GM20431 (cell line): ENCODE results near the gene JMJD8.

Experiments
- in situ Hi-C: fragments of 300-500 bp; cut with MseI, MboI; formaldehyde crosslinking; loops from one replicate; pipeline ENCODE4 v1.15.0; 2020; ENCODE audit warnings: low sequenced_read_pairs; ENCODE audit not compliant: unreplicated experiment

Gene JMJD8

DNA sequence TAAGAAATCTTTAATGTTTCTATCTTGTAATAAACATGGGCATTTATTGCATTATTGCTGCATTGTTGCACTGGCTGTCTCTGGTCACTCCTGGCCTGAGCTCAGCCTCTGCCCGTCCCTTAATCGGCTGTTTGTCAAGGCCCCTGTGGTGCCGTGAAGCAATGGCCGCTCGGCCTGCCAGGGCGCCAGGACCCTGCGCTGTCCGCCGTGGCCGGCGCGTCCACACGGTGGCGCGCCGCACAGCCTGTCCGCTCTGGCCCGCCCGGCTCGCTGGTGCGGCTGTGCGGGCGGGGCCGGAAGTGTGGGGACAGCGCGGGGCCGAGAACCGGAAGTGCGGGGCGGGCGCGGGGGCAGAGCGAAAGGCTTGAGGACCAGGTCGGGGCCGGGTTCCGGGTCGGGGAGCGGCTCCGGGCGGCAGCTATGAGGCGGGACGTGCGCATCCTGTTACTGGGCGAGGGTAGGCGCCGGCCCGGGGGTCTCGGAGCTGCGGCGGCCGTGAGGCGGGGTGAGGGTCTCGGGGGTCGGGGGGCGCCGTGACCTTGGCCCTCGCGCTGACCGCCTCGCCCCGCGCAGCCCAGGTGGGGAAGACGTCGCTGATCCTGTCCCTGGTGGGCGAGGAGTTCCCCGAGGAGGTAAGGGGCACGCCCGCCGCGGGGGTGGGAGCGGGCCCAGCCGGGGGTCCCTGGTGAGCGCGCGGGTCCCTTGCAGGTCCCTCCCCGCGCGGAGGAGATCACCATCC lies 16.2 kb downstream of the JMJD8 start, which contains the start of gene RHOT2:
TSS of gene RHOT2 (plus strand) at position 353 of the 739 bp plus-strand sequence. CDS start at position 421, 68 bp downstream.
- in situ Hi-C loops = no loop called here

DNA sequence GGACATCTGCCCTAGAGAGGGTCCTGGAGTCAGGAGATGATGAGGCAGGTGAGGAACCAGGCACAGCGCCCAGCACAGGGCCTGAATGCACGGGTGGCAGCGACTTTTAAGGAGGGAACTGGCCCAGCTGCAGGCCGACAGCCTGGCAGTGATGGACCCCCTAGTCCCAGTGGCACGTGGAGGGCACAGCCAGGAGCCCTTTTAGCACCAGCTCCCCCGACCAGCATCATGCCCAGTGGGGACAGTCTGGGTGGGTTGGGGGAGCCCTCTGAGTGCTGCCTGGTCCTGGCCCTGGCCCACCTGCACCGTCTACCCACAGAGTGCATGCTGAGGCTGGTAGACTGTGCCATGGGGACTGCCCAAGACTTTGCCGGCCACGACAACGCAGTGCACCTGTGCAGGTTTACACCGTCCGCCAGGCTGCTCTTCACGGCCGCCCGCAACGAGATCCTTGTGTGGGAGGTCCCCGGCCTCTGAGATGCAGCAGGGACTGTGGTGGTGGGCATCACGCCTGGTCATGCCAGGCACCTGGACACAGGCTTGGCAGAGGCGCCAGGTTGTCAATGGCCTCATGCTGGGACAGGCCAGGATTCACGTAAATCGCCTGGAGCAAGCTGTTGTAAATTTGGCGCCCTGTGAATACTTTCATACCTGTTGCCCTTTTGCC lies 16.9 kb downstream of the JMJD8 start:
- in situ Hi-C loops = no loop called here

DNA sequence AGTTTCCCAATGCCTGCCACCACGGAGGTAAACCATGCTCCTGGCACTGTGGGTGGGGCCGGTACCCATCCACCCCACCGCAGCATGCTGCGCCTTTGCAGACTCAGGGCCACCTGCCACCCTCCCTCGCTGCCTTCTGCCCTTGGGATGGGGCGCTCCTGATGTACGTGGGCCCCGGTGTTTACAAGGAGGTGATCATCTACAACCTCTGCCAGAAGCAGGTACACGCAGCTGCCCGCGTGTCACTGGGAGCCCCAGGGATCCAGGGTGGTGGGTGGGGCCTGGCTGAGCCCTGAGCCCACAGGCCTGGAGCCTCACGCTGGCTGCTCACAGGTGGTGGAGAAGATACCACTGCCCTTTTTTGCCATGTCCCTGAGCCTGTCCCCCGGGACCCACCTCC lies 17.6 kb downstream of the JMJD8 start:
- in situ Hi-C loops = no loop called here

DNA sequence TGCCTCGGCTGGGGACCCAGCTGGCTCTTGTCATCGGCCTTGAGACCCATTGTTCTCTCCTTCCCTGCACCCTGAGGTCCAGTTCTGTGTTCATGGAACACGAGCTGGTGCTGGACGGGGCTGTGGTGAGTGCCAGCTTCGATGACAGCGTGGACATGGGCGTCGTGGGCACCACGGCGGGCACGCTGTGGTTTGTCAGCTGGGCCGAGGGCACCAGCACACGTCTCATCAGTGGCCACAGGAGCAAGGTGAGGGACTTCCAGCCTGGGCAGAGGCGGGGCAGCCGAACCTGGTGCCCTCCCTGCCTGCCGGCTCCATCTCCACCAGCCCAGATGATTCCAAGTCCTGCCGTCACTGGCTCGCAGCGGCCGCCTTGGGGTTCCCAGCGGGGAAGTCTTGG lies 21.5 kb downstream of the JMJD8 start:
- in situ Hi-C loops = no loop called here

DNA sequence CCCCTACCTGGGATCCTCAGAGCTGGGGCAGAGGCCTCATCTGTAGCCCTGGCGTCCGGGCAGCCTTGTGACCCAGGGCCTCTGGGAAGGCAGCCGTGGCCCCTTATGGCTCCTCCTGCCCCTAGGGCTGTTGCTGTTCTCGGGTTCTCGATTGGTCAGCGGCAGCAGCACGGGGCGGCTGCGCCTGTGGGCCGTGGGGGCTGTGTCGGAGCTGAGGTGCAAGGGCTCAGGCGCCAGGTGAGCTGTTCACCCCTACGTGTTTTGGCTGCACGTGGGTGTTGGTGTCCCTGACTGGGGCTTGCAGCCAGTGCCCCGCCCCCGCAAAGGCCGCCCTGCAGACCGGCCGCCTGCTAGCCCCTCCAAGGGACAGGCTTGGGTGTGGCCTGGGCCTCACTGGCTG lies 22.0 kb downstream of the JMJD8 start:
- in situ Hi-C loops = no loop called here

DNA sequence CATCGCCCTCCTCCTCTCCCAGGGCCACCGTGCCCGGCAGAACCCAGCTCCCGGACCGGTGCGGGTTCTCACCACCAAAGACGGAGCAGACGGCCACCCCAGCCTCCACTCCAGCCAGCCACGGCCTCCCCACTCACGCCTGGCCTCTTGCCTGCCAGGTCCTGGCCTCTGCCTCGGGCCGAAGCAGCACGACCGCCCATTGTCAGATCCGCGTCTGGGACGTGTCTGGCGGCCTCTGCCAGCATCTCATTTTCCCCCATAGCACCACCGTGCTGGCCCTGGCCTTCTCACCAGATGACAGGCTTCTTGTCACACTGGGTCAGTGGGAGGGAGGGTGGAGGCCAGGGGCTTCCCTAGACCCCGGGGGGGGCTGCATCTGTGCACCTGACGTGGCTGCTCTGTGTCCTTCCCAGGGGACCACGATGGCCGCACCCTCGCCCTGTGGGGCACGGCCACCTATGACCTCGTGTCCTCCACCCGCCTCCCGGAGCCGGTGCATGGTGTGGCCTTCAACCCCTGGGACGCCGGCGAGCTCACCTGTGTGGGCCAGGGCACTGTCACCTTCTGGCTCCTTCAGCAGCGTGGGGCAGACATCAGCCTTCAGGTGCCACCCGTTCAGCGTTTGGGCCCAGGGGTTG lies 22.8 kb downstream of the JMJD8 start:
- in situ Hi-C loops = no loop called here

DNA sequence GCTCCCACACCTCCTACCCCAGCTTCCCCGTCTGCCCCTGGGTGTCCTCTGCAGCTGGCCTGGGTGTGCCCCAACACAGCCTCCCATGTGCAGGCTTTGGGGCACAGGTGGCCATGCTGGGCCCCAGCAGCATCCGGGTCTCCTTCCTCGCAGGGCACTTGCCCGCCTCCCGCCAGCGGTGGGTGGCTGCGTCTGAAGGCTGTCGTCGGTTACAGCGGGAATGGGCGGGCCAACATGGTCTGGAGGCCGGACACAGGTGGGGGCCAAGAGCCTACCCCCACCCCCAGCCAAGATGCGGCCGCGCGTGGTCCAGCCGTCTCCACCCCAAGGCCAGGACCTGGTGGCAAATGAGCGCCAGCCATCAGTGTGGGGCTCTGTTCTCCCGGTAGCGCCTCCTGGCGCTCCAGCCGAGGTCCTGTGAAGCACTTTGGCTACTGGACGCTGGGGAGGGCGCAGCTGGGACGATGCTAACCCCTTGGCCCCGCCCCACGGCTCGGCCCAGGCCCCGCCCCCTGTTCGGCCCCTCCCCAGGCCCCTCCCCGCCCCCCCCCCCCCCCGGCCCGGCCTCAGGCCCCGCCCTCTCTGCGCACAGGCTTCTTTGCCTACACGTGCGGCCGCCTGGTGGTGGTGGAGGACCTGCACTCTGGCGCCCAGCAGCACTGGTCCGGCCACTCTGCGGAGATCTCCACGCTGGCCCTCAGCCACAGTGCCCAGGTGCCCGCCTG lies 23.5 kb downstream of the JMJD8 start:
- in situ Hi-C loops = no loop called here

DNA sequence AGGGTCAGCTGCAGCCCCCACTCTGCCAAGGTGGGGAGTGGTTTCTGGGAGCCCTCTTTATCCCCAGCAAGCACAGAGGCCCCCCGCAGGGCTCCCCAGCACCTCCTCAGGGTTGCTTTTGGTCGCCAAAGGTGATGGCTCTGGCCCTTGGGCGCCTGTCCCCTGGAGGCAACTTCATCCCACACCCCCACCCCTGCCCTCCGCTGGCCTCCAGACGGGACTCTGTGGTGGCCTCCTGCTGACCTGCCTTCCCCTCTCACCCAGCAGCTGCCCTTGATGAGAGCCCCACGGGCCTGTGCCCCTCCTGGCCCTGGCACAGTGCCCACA lies 24.0 kb downstream of the JMJD8 start:
- in situ Hi-C loops = no loop called here

DNA sequence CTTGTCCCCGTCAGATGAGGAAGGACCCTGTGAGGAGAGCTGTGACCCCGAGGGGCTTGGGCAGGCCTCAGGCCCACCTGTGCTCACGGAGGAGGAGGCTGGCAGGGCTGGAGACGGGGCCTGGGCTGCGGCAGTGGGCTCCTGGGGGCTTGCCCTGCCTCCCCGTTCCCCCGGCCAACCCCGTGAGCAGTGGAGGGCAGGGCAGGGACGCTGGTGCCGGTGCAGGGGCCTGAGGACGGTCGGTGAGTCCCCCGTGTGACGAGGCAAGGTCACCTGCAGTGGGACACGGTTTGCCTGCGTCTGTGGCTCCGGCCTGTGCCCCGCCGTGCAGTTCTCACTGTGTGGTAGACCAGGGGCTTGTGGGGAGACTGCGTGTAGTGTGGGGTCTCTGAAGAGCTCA lies 24.5 kb downstream of the JMJD8 start:
- in situ Hi-C loops = no loop called here

DNA sequence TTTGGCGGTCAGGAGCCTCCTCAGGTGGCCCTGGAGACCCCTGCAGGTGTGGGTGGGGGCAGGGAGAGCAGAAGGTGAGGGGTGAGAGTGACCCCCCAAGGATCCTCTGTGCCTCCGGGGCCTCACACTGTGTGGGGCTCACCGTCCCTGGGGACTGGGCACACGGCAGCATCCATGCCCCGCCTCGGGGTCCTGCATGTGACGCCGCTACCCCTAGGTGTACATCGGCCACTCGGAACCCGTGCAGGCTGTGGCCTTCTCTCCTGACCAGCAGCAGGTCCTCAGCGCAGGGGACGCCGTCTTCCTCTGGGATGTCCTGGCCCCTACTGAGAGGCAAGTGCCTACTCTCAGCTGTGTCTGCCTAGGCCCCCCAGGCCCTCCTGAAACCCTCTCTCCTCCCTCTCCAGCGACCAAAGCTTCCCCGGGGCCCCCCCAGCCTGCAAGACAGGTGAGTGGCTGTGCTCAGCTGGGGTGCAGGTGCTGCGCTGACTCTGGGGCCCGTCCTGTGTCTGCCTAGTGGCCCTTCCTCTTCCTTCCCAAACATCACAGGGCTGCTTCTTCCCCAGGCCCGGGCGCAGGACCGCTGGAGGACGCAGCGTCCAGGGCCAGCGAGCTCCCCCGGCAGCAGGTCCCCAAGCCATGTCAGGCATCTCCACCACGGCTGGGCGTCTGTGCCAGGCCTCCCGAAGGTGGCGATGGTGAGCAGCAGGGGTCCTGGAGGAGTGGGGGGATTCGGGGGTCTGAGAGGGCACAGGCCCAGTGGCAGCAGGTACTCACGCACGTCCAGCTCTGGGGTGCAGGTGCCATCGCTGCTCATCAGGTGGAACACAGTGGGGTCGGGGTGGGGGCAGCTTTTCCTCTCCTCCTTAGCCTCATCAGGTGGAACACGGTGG lies 25.2 kb downstream of the JMJD8 start:
- in situ Hi-C loops = no loop called here

DNA sequence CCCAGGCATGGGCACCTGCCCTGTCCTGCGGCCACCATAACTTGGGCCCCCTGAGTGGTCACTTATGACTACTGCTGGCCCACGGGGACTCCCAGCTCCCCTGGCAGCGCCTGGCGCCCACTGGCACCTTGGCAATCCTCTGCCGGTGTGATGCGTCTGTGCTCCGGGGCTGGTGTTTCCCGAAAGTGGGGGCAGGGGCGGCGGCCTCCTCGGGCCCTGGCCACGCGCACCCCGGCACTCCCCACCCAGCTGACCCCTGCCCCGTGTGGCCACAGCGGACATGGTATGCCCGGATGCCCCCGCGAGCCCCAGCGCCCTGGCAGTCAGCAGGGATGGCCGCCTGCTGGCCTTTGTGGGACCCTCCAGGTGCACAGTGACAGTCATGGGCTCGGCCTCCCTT lies 26.6 kb downstream of the JMJD8 start:
- in situ Hi-C loops = no loop called here

DNA sequence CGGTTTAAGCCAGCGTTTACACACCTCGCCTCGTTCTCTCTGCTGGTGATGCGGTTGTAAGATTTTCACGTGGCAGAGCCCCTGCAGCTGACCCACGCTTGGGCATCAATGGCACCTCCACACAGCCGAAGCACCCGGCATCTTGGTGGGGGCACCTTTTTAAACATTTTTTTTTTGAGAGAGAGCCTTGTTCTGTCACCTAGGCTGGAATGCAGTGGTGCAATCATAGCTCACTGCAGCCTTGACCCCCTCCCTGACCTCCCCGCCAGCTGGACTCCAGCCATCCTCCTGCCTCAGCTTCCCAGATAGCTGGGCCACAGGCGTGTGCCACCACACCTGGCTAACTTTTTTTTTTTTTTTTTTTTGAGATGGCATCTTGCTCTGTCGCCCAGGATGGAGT lies 30.1 kb downstream of the JMJD8 start:
- in situ Hi-C loops = no loop called here

DNA sequence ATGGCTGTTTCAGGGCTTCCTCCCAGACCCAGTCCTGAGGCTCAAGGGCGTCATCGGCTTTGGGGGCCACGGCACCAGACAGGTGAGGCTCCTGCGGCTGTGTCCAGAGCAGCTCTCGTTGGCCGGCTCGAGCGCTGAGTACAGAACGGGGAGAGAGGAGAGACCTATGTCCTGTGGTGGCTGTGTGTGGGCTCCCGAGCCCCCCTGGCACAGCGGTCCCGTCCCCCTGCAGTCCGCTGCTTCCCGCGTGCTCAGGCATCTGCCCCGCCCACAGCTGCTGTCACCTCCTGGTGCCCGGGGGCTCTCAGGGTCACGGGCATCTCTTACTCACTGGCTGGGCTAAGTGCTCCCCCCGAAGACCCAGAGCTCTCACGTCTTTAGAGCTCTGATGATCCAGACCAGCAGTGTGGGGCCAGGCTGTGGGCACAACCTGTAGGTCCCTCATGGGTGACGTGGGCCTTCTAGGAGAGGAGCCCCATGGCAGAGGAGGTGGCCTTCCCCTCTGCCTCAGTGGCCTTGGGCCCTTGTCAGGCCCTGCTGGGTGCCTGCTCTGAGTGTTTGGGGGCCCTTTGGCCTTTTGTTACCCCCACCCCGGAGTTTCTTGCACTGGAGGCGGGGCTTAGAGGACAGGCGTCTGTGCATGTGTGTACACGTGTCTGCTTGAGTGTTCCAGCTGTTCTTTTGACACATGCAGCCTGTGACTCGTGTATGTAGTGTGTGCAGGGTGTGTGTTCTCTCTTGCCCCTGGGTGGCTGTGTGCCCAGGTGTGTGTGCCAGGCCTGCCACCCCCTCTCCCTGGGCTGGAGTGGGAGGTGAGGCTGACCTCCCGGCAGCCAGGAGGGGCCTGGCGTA lies 31.5 kb downstream of the JMJD8 start:
- in situ Hi-C loops = no loop called here

DNA sequence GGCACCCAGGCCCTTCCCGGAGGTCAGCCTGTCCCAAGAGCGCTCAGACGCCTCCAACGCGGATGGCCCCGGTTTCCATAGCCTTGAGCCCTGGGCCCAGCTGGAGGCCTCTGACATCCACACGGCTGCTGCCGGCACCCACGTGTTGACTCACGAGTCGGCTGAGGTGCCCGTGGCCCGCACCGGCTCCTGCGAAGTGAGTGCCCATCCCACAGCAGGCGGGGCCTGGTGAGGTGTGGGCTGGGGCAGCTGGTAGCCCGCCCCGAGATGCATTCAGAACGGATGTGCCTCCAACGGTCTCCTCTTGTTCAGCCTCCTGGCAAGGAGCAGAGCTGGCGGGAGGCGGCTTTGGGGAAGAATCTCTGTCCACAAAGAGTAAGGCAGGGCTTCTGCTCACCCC lies 32.3 kb downstream of the JMJD8 start:
- in situ Hi-C loops = no loop called here

DNA sequence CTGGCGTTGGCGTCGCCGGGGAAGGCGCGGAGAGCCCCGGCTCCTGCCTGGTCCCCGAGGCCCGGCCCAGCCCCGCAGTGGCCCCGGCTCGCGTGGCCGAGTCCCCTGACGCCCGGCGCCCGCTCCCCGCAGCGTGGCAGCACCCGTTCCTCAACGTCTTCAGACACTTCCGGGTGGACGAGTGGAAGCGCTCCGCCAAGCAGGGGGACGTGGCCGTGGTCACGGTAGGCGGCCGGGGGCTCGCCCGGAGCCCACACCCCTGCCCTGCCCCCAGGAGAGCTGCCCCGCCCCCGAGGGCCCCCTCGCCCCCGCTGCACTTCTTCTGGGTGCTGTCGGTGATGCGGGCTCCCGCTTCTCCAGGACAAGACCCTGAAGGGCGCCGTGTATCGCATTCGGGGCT lies 34.5 kb downstream of the JMJD8 start:
- in situ Hi-C loops = no loop called here

DNA sequence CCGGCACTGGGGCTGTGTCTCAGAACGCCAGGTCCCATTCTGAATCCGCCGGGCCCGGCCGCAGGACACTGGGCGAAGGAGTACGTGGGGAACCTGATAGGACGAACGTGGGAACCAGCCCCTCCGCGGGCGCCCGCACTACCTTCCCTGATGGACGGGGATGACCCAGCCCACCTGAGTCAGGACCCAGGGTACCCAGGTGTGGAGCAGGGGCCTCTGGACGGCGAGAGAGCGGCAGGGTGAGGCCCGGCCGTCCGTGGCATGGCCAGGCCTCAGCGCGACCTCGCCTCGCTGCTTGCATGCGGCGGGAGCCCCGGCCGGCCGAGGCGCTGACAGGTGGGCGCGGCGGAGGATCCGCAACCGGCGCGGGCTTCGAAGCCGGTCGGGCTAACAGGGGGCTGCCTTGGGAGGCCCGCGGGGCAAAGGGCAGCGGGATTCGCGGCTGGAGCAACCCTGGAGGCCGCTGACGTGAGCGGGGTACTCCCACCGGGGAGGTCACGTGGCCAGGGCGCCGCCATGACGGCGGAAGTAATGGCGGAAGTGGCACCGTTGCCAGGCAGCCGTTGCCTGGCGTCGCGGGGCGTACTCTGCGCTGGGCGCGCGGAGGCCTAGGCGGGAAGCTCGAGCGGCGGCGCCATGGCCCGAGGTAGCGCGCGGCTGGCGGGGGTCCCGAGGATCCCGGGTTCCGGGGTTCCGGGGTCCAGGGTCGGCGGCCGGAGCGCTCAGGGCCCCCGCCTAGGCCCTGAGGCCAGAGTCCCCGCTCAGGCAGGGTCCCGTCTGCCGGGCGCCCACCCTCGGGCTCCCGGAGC lies 35.1 kb downstream of the JMJD8 start, which contains the start of gene WDR90:
TSS of gene WDR90 (plus strand) at position 585 of the 809 bp plus-strand sequence. CDS start at position 637, 52 bp downstream.
- in situ Hi-C loops = no loop called here

DNA sequence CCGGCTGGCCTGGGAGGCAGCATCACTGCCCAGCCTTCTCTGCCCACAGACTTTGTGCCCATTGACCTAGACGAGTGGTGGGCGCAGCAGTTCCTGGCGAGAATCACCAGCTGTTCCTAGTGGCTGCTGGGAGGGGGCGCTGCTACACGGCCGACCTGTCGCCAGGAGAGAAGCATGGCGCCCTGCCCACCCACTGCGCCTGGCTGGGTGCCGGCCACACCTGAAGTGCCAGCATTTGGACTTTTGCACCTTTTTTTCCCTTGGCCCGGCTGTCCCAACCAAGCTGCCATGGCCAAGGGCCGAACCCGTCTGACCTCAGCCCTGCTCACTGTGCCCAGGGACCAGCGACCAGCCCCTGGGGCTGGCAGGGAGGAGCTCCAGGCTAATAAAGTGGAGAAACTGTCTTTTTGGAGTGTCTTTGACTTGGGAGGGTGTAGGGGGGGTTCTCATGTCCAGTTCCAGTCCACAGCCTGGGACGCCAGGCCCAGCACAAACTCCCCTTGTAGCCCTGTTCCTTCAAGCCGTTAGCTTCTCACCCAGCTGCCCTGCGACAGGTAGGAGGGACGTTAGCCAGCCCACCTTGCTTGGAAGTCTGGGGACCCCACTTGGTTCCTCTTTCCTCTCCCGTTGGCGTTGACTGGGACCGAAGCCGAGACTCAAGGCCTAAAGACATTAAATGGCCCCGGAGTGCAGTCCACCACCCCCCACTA lies 35.9 kb downstream of the JMJD8 start:
- in situ Hi-C loops = no loop called here
